NCI-H1105 treated with DMSO at 0.1 percent for 48 hours (cell line): ENCODE measurements around the gene STRBP.
"Not testable (repeated sequence)": the region's sequence is repeated elsewhere in the genome, so short reads cannot be mapped to it uniquely, and the experiment has no call there.

ENCODE experiments used
- DNase-seq: peaks from one replicate; lab custom pipeline; 2025; lab: John Stamatoyannopoulos, UW

Gene STRBP

DNA sequence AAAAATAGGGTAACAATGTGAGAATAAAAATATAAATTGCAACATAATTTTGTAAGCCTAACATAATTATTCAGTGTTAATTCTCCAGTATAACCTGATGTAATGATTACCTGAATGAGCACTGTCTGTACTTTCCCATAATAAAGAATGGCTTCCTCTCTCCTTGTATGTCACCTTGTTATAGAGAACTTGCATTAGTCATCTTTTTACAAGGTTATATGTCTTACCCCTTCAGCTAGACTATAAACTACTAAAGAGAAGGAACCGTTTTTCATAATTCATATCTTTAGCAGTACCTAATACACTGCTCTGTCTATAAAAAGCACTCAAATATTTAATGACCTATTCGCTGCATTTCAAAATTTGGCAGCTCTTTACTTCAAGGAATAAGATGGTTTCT lies 19.8 kb downstream of the STRBP start:
- no peak for DNase-seq

DNA sequence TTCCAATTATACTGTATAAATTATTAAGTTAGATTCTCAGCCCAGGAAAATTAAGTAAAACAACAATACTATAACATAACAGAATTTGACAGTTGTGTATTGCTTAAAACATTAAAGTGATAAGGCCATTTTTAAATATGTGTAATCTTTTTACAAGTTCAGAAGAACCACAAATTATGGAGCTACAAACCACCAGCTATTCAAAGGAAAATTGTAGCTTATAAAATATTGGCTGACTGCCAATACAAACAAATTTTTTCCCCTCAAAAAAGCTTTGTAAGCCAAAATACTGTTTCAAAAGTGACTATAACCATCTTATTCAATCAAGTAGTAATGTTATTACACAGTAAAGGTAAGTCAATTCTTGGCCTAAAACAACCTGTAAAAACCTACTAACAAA lies 21.9 kb downstream of the STRBP start:
- peak; percentile 47 for DNase-seq

DNA sequence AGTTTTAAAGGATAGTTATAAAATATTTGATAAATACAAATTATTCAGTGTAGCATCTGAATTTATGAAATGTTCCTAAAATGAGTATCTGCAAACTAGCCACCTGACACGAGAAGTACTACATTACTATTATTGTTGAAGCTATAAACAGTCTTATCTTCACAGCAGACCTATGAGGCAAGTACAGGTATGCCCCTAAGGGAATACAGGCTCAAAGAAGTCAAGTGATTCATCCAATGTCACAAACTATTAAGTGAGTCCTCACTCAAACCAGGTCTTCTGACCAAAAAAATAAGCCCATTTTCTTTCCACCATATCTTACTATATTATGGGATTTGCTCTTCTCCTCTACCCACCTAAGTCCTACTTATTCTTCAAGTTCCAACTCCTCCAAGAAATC lies 28.7 kb downstream of the STRBP start:
- DNase-seq = no peak

DNA sequence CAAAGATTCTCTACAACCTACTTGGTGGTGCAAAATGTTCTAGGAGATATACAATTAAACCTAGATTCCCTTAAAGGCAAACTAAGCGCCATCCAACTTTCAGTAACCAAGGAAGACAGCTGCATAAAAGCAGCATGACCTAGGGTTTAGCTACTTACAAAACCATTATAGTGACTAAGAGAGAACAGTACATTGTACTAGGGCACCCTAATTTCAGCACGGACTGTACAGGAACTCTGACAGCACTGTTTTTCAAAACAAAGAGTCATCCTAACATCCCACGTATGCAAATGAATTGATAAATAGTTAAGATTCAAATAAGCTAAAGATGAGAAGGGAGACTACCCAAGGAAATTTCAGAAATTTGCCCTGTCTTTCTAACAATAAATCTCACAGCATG lies 30.0 kb downstream of the STRBP start:
- no peak for DNase-seq

DNA sequence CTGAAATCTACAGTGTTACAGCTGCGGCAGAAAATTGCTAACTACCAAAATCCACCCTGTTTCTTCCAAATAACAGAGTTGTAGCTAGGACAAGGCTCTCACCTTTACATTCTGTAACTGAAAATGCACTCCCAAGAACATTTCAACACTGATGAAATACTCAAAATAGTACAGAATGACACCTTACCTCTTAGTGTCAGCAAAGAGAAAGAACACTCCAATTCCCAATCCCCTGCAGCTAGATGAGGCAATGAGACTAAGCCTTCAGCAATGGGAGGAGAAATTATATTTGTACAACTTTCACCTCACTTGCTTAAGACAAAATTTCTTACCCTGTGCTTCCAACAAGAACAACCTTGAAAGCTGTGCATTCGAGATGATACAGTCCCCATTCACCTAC lies 31.2 kb downstream of the STRBP start:
- DNase-seq = no peak

DNA sequence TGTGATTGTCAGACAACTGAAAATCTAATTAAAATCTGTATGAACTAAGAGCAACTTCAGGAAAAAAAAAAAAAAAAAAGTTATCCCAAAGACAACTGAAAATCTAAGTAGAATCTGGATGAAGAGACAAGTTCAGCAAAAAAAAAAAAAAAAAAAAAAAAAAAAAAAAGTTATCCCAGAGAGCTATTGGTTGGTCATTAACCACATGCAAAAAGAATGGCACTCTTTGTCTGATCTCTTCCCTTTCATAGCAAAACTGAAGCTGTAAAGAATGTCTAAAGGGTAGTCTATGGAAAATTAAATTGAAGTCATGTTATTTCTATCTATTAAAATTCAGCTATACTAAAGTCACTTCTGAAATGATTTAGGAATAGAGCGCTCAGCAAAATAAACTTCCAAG lies 32.9 kb downstream of the STRBP start:
- no peak for DNase-seq

DNA sequence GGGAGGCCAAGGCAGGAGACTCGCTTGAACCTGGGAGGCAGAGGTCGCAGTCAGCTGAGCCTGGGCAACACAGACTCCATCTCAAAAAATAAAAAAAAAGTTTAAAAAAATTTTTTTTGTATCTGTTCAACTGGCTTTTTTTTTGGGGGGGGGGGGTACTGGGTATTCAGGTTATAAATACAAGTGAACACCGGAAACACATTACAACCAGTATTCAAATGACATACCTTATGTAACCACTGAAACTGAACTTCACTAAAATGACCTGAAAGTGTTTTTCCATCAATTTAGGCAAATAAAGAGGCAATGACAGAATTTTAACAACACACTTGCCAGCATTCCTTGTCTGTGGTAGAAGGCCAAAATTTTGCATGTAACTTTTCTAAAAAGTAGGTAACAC lies 33.5 kb downstream of the STRBP start:
- DNase-seq = no peak

DNA sequence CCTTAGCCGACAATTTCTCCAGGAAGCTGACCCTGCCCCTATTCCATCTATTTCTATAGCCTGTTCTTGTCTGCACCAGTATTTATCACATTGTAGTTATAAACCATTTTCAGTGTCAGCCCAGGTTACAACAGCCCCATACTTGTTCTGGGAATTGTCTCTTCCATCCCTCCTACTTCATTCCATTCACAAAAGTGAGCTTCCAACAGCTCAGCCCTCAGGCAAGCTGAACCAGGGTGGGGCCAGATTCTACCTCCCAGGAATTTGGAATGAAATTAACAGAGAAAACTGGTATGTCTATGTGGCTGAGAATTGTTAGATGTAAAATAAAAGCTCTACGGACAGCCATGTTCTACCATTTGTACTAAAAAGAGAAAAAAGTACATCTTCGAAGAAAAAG lies 36.1 kb downstream of the STRBP start:
- DNase-seq = no peak

DNA sequence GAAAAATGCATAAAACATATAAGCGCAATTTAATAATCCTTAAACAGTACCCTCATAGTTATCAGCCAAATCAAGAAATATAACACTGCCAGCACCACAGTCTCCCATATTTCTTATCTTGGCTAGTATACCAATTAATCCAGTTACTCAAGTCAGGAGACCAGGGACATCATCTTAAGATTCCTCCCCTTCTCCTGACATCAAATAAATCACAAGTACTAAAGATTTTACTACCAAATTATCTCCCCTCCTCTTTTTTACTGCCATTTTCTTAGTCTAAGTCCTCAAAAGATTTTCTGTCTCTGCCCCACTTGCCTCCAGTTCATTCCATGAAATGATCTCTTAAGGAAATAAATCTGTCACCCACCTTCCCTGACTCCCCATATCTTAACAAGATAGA lies 37.0 kb downstream of the STRBP start:
- DNase-seq = no peak

DNA sequence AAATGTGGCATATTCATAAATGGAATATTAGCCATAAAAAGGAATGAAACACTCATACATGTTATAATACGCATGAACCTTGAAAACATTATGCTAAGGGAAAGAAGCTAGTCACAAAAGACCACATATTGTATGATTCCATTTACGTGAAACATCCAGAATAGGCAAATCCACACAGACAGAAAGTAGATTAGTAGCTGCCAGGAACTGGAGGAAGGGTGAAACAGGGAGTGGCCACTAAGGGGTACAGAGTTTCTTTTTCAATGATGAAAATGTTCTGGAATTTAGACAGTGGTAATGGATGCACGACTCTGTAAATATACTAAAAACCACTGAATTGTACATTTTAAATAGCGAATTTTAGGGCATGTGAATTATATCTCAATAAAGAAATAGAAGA lies 39.4 kb downstream of the STRBP start:
- DNase-seq = no peak

DNA sequence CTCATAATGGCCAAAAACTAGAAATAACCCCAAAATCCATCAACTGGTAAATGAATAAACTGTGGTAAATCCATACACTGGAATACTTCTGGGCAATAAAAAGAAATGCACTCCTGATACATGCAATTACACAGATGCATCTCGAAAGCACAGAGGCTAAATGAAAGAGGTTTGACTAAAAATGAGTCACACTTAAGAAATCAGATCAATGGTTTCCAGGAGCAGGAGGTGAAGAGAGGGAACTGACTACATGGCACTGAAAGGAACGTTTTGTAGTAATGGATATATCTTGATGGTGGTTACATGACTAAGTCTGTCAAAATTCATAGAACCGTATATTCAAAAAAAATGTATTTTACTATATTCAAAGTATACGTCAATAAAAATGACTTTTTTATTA lies 42.4 kb downstream of the STRBP start:
- DNase-seq = no peak

DNA sequence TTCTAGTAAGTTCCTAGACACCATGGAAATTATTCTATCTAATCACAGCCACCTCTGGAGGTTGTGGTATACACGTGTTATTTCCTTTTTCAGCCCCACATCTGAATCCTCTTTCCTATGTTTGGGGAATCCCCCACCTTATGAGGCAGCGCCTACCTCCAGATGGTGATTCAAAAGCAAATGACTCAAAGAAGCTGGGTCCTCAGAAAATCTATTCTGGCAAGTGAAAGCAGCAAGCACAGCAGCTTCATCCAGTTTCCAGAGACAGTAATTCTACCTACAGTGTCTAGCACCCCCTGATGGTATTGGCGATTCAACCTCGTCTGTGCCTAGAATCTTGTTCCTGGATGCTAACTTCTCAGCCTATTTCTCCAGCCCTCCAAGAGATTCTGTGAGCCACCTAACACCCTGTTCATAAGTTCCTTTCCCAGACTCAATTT lies 43.0 kb downstream of the STRBP start:
- peak; percentile 44 for DNase-seq

DNA sequence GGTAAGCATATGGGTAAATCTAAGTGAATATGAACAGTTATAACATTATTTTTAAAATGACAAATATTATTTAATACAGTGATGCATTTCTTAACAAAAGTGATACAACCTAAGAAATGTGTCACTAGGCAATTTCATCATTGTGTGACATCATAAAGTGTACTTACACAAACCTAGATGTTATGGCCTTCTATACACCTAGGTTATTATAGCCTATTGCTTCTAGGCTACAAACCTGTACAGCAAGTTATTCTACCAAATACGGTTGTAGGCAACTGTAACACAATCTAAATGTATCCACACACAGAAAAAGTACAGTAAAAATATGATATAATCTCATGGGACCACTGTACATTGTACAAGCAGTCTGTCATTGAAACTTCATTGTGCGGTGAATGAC lies 48.3 kb downstream of the STRBP start:
- DNase-seq = no peak

DNA sequence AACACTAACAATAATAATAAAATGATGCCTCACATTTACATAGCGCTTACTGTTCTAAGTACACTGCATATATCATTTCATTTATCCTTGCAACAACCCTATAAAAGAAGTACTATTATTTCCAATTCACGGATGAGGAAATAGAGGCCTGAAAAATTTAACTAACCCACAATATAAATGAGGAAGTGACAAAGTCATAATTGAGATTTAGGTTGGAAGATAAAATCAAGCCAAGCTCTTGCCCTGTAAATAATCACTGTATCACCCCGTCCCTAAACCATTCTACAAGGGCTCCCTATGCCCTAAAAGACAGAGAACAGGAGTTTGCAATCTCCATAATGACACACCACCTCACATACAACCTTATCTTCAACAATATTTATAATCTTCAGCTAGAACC lies 49.6 kb downstream of the STRBP start:
- no peak for DNase-seq

DNA sequence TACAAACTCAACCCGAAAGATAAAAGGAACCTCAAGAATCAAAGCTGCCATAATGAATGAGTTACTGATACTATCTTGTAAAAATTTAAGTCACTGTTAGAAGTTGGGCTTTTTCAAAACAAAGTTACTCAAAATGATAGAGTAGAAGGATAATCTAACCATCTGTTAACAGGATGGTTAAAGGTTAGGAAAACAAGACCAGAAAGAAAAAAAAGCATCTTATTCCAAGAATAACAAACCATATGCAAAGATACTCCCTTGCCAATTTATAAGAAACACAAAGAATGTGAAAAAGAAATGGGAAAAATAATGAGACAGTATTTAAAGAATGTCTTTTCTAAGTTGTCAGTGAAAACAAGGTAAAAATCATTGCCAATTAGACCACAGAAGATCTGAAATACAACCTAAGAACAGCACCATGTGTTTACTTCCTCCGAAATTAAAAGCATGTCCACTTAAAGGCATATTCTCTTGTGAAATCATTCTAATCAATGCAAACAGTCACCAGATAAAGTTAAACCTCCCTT lies 51.2 kb downstream of the STRBP start:
- DNase-seq = no peak

DNA sequence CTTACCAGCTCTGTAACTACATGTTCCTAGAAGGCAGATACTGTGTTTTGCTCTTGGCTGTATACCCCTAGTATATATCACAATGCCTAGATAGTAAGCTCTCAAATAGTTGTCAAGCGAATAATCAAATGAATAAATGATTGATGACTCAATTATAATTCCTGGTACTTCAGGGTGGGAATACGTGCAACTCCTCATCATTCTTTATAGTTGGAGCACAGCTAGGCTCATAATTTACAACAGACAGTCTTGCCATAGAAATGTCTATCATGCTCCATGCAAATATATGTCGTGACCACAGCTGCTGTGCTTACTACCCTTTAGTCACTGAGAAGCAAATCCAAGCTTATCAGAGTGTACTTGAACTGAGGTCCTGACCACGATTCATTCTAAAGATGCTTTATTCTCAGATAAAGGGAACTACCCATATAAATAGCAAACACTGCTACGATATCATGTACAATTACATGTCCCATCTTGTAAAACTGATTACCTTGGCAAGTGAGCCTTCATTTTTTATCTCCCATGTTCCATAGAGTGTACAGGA lies 52.1 kb downstream of the STRBP start:
- peak; percentile 51 for DNase-seq

DNA sequence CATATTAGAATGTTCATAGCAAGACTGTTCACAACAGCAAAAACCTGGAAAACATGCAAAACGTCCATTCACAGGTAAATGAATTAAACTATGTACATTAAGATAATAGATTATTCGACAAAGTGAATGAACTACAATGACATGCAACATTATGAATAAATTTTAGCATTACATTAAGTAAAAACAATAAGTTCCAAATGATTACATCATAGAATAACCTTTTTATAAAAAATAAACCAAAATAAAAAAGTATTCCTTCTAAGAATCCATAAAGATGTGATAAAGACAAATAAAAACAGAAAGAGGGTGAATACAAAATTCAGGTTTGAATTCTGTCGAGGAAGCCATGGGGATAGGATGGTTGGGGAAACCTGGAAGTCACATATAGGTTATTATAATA lies 57.3 kb downstream of the STRBP start:
- DNase-seq = no peak

DNA sequence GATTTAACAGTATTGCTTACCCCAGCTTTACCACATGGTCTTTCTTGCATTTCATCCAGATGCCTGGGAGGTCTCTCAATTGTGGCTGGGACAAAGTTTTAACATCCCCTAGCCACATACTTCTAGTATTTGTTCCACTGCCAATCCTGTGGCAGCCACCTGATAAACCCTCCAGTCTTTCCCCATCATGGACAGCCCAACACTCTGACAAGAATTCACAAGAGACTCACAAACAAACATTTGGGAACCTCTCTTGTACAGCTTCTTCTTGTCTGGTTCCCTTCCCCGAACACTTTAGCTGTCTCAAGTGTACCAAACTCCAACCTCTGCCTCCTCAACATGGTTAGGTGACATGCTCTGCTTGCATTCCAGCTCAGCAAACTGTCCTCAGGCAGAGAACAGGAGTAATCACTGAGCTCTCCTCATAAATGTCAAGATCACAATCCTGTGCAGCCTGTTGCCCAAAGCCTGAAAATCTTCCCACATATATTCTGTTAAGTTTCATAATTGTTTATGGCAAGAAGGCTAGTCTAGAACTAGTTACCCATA lies 59.7 kb downstream of the STRBP start:
- DNase-seq = no peak

DNA sequence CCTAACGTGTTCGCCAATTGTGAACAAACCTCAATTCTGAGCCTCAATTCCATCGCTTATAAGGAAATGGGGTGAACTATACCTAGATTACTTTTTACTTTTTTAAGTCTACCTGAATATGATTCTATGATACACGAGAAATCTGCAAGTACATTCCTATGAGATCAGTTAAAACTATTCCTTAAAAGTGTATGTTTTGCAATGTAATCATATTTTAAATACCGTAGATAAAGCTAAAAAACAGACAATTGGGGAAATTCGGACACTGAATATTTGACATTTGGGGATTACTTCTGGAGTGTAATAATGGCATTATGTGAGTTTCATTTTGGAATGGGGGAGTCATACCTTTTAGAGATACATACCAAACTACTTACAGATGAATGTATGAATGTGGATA lies 62.3 kb downstream of the STRBP start:
- DNase-seq = no peak

DNA sequence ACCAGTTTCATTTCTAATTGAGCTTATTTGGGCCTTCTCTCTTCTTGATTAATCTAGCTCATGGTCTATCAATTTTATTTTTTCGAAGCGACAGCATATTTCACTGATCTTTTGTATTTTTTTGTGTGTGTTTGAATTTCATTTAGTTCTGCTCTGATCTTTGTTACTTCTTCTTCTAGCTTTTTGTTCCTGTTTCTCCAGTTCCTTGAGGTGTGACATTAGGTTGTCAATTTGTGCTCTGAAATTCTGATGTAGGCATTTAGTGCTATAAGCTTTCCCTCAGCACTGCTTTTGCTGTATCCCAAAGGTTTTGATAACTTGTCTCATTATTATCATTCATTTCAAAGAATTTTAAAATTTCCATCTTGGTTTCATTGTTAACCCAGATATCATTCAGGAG lies 67.3 kb downstream of the STRBP start:
- DNase-seq = no peak

DNA sequence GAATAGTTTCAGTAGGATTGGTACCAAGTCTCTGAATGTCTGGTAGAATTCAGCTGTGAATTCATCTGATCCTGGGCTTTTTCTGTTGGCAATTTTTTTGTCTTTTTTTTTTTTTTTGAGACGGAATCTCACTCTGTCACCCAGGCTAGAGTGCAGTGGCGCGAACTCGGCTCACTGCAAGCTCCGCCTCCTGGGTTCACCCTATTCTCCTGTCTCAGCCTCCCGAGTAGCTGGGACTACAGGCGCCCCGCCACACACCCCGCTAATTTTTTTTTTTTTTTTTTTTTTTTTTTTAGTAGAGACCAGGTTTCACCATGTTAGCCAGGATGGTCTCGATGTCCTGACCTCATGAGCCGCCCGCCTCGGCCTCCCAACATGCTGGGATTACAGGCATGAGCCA lies 67.9 kb downstream of the STRBP start:
- not testable (repeated sequence) for DNase-seq

DNA sequence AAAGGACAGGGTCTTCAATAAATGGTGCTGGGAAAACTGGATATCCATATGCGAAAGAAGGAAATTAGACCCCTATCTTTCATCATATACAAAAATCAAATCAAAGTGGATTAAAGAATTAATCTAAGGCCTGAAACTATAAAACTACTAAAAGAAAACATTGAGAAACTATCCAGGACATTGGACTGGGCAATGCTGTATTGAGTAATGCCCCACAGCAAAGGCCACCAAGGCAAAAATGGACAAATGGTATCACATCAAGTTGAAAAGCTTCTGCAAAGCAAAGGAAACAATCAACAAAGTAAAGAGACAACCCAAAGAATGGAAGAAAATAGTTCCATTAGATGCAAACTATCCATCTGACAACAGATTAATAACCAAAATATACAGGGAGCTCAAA lies 72.3 kb downstream of the STRBP start:
- DNase-seq = no peak

DNA sequence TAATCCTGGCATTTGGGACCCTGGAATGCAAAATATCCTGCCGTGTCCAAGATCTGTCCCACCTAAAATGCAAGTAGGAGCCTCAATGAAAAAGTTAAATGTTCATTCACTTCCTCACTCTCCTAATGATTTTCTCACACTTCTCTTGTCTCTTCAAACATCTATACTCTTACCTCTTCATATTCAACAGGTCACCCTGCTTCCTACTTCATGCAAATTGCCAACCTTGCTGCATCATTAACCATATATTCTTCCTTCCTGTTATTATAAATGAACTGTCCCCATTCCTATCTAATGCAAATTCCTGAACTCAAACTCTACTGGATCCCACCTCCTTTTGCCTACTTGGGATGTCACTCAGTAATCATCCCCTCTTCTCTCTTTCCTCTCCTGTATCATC lies 74.4 kb downstream of the STRBP start:
- no peak for DNase-seq

DNA sequence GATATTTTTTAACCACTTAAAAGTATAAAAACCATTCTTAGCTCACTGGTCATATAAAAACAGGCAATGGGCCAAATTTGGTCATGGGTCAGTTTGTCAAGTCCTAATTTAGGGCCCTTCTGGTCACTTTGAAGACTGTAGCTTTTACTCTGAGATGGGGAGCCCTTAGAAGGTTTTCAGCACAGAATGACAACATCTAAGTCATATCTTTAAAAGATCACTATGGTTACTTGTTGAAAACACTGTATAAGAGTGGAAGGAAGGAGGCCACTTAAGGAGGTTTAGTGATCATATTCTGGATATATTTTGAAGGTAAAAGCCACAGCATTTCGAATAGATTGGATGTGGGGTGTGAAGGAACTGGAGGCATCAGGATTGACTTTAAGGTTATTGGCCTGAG lies 76.7 kb downstream of the STRBP start:
- no peak for DNase-seq
